HG02588 (cell line): Measurements from ENCODE around the gene SMTN.
"Not testable (repeated sequence)": the region's sequence is repeated elsewhere in the genome, so short reads cannot be mapped to it uniquely, and the experiment has no call there.

Experiments used
- ATAC-seq: cut with Tn5 transposase; IDR thresholded peaks from one replicate; pipeline ENCODE4 v1.9.1; 2021; ENCODE audit warnings: mild to moderate bottlenecking, moderate library complexity; ENCODE audit not compliant: unreplicated experiment

The SMTN gene

GRCh38 chr22:31089160-31090100 is 8.3 kb downstream of the SMTN start:
- ATAC-seq: no peak

GRCh38 chr22:31090217-31091085 is 9.3 kb downstream of the SMTN start:
- ATAC-seq: no peak

DNA sequence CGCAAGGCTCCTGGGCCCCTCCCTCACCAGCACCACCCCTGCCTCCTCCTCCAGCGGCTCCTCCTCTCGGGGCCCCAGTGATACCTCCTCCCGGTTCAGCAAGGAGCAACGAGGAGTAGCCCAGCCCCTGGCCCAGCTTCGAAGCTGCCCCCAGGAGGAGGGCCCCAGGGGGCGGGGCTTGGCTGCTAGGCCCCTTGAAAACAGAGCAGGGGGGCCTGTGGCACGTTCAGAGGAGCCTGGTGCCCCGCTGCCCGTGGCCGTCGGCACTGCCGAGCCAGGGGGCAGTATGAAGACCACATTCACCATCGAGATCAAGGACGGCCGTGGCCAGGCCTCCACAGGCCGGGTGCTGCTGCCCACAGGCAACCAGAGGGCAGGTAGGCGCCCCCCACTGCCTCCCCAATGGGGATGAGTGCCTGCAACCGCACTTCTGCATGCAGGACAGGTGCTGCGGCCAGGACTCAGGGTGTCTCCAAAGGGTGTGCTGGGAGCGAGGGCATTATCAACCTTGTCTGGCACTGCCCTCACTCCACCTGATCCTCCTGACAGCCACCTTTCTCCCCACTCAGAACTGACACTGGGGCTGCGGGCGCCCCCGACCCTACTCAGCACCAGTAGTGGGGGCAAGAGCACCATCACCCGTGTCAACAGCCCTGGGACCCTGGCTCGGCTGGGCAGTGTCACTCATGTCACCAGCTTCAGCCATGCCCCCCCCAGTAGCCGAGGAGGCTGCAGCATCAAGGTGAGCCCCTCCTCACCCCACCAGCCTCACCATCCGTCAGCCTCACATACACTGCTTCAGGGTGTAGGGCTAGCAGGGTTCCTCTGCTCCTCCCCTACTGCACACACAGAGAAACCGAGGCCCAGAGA is 10.2 kb downstream of the SMTN start:
- no peak for ATAC-seq

DNA sequence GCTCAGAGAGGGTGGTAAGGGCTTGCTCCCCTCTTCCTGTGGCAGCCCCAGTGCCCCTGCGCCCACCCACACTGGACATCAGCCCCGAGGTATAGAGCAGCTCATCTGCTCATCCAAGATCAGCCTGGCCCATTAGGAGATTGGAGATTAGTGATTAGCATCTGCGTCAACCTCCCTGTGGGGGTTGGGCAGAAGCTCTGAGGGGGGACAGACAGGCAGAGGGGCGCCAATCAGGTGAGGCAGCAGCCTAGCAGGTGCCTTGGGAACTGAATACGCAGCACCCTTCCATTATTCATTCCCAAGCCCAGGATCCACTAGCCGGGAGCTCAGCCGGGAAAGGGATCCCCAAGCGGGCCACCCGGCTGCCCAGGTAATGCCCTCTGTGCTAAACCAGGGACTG is 11.0 kb downstream of the SMTN start:
- no peak for ATAC-seq

- ATAC-seq: no peak
These were observed 12.2 kb downstream of the SMTN start for GRCh38 chr22:31093086-31093850.

DNA sequence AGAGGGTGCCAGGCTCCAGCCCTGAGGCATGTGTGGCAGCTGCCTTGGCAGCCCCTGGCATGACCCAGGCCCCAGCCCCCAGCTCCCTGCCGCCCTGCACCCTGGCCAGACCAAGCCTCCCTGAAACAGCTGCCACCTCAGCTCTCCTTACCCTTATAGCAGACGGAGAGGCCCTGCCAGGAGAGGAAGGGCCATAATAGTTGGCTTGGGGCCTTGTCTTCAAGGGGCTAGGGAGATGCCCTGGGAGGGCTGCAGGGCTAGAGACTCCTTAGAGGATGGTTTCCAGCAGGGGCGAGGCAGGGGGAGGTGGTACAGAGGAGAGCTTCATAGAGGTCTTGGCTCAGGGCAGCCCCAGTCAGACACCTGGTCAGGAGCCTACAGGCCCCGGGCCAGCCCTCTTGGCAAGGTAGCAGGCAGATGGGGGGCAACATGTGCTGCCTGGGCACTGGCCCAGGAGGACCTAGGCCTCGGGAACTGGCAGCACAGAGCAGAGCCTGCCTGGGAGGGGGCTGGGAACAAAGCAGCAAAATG is 13.0 kb downstream of the SMTN start:
- ATAC-seq: no peak

GRCh38 chr22:31094741-31095140 is 13.6 kb downstream of the SMTN start:
- ATAC-seq: no peak

DNA sequence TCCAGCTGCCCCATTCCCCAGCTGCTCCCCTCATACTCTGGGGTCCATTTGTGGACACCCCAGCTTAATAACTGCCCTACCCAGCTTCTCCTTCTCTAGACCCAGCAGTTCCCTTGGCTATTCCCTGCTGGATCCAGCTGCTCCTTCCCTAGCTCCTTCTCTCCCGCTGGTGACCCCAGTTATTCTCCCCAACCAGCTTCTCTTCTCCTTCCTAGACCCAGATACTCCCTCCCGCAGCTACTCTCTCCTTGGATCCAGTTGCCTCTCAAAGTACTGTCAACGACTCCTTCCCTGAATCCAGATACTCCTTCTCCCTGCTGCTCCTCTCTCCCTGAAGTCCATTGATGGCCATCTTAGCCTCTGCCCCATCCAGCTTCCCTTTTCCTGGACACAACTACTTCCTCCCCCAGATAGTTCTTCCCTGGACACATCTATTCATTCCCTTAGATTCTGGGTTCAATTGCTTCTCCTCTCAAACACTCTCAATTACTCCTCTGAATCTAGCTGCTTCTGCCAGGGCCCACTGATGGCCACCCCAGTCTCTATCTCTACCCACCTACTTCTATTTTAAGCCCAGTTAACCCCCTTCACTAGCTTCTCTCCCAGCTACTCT is 14.6 kb downstream of the SMTN start:
- no peak for ATAC-seq

- ATAC-seq: no peak
These were observed 15.7 kb downstream of the SMTN start for GRCh38 chr22:31096657-31097279.

DNA sequence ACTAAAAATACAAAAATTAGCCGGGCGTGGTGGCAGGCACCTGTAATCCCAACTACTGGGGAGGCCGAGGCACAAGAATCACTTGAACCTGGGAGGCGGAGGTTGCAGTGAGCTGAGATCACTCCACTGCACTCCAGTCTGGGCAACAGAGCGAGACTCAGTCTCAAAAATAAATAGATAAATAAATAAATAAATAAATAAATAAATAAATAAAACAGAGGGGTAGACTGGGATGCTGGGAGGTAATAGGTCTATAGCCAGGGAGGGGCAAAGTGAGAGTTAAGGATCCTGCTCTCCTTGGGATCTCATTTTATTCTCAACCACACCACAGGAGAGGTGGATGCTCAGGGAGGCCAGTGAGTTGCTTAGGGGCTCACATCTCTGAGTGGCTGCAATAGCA is 16.4 kb downstream of the SMTN start:
- ATAC-seq: not testable (repeated sequence)

- no peak for ATAC-seq
These were observed 17.0 kb downstream of the SMTN start for GRCh38 chr22:31097941-31098631.

DNA sequence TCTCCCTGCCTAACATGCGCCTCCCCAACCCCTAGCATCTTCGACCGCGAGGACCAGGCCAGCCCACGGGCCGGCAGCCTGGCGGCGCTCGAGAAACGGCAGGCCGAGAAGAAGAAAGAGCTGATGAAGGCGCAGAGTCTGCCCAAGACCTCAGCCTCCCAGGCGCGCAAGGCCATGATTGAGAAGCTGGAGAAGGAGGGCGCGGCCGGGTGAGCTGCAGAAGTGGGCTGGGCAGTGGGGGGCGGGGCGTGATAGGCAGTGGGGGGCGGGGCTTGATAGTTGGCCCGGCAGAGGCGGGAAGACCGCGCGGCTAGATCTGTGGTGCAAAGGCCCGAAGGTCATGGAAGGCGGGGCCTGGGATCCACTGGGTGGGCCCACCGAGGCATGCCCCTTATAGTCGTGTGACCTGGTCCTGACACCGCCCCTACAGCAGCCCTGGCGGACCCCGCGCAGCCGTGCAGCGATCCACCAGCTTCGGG is 17.6 kb downstream of the SMTN start:
- ATAC-seq: no peak

GRCh38 chr22:31099386-31099785 is 18.3 kb downstream of the SMTN start:
- no peak for ATAC-seq

GRCh38 chr22:31099841-31100761 is 19.0 kb downstream of the SMTN start:
- ATAC-seq: no peak

- no peak for ATAC-seq
These were observed 19.8 kb downstream of the SMTN start for GRCh38 chr22:31100762-31101525.

DNA sequence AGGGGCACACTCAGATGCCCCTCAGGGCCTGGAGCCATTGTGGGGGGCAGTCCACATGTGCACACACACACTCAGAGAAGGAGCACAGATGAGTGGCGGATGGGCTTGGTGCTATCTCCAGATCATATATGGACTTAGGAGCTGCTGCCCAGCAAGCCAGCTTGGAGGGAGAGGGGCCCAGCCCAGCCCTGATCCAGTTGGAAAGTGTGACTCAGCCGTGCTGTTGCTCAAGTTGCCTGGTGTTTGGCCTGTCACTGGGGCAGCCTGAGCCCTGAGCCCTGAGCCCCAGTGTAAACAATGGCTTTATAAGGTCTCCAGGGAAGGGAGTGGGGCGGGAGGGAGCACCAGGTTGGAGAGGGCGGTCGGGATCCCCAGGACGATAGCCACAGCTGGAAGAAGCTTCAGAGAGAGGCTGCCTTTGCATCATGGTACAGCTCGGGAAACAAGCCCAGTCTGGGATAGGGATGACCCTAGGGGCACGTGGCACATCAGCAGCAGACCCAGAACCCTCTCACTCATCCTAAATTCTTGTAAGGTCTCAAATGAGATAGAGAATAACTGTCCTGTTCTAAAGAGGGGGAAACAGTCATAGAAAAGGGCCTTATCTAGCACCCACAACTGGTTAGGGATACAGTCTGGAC is 21.4 kb downstream of the SMTN start:
- no peak for ATAC-seq
